A673 (cell line): Measurements from ENCODE around the gene TMEM179. TPM values are rescaled to one million over a fixed set of nuclear protein-coding genes. Genes with fewer than 3 reads are reported as not detected.
A peak's percentile ranks its signal among the peaks of the same experiment; 100 is the strongest.
"Not testable (repeated sequence)": the region's sequence is repeated elsewhere in the genome, so short reads cannot be mapped to it uniquely, and the experiment has no call there.

Source experiments
- Bru-seq: library from RNA; stranded (reverse); fragments of 400-500 nt; gene quantifications from one replicate; lab custom pipeline; 2021; lab: Mats Ljungman, UMichigan
- BruChase-seq, 2 experiments: library from RNA; stranded (reverse); fragments of 400-500 nt; gene quantifications; one replicate each; lab custom pipeline; 2021; lab: Mats Ljungman, UMichigan
- BruUV-seq: library from RNA; stranded (reverse); fragments of 400-500 nt; replicated peaks from 2 replicates; lab custom pipeline; 2021; lab: Mats Ljungman, UMichigan
- CTCF ChIA-PET: fragments of 300-600 bp; sonication (Branson Sonifier 250); formaldehyde crosslinking; loops from one replicate; lab custom pipeline; 2022; ENCODE audit warnings: antibody characterized with exemption; lab: Charles Lee
- POLR2A ChIA-PET: fragments of 300-600 bp; sonication (Branson Sonifier 250); formaldehyde crosslinking; loops from one replicate; lab custom pipeline; 2022; ENCODE audit warnings: antibody characterized with exemption; ENCODE audit not compliant: low non-redundant PET; lab: Charles Lee
- DNase-seq: peaks from one replicate; pipeline ENCODE4 v3.0.0-alpha.2; 2015; ENCODE audit warnings: low spot score
- H3K27ac ChIP-seq: fragments of 200-600 bp; sonication (generic); 2 replicates; pipeline ENCODE4 v1.5.1; 2016; ENCODE audit warnings: mixed run types, low read depth, mild to moderate bottlenecking, mixed read lengths, antibody characterized with exemption, low read length; ENCODE audit not compliant: poor library complexity, severe bottlenecking
- H3K27me3 ChIP-seq: fragments of 200-600 bp; sonication (generic); replicated peaks from 2 replicates; pipeline ENCODE4 v1.6.1; 2017; ENCODE audit warnings: mixed run types, low read depth, mild to moderate bottlenecking, mixed read lengths, antibody characterized with exemption, low read length; ENCODE audit not compliant: insufficient read depth, poor library complexity
- H3K36me3 ChIP-seq: fragments of 200-600 bp; sonication (generic); 2 replicates; pipeline ENCODE4 v1.6.1; 2016; ENCODE audit warnings: mixed run types, mild to moderate bottlenecking, mixed read lengths, antibody characterized with exemption, low read length; ENCODE audit not compliant: insufficient read depth, poor library complexity, severe bottlenecking
- H3K4me1 ChIP-seq: fragments of 200-600 bp; sonication (generic); 2 replicates; pipeline ENCODE4 v1.6.1; 2017; ENCODE audit warnings: mixed run types, mild to moderate bottlenecking, mixed read lengths, antibody characterized with exemption, low read length; ENCODE audit not compliant: insufficient read depth, poor library complexity, severe bottlenecking
- H3K4me3 ChIP-seq: fragments of 200-600 bp; sonication (generic); 2 replicates; pipeline ENCODE4 v1.5.1; 2016; ENCODE audit warnings: low read depth, mixed run types, mild to moderate bottlenecking, mixed read lengths, low read length; ENCODE audit not compliant: poor library complexity, severe bottlenecking
- H3K9me3 ChIP-seq: fragments of 200-600 bp; sonication (generic); 2 replicates; pipeline ENCODE4 v1.6.1; 2016; ENCODE audit warnings: mixed run types, low read depth, mild to moderate bottlenecking, mixed read lengths, antibody characterized with exemption, low read length; ENCODE audit not compliant: poor library complexity, severe bottlenecking
- CTCF ChIP-seq: fragments of 300-800, 200-600 bp; sonication (generic); conservative IDR thresholded peaks from 2 replicates; pipeline ENCODE4 v1.5.1; 2017; ENCODE audit warnings: low read depth, mild to moderate bottlenecking, antibody characterized with exemption, low read length, moderate library complexity, mixed read lengths
- EZH2 ChIP-seq: fragments of 200-600 bp; sonication (generic); IDR thresholded peaks from 2 replicates; pipeline ENCODE4 v1.6.1; 2017; ENCODE audit warnings: borderline replicate concordance, low read depth, mild to moderate bottlenecking, mixed read lengths, antibody characterized with exemption, low read length; ENCODE audit not compliant: poor library complexity, severe bottlenecking
- intact Hi-C: fragments of 100-400 bp; cut with micrococcal nuclease; formaldehyde crosslinking; loops from one replicate; pipeline ENCODE4 v1.10.0; 2022; ENCODE audit not compliant: unreplicated experiment
- long read RNA-seq: library from polyadenylated mRNA; stranded (forward); transcript quantifications from one replicate; pipeline ENCODE4 v2.0.0, GENCODE V29; 2022
- total RNA-seq: library from RNA; stranded (reverse); gene quantifications from 2 replicates; pipeline ENCODE4 v1.2.3, GENCODE V29; 2021

TMEM179 gene
- total RNA-seq (0.39 and 0.58 TPM in 2 replicates), Bru-seq, nascent RNA (percentile 20 among the genes with signal in this experiment), BruChase-seq, experiment 1, labeled RNA remaining after a 2-hour chase (percentile 20 among the genes with signal in this experiment), BruChase-seq, experiment 2, labeled RNA remaining after a 6-hour chase (percentile 31 among the genes with signal in this experiment)
- long read RNA-seq, partial matches to known transcripts = 0 of 2 reads
- long read RNA-seq, other reads (novel, unspliced or antisense) = 0 of 2 reads

- Histone ChIP-seq H3K4me3 (no peak within 1 kb of the TSS), H3K9me3 (no peaks in the 10 kb centered on the region), H3K27me3 (peaks cover 65% of the 10 kb centered on the region), H3K36me3 (no peaks in the 10 kb centered on the region), H3K4me1 (no peaks in the 10 kb centered on the region), H3K27ac (no peak within 1 kb of the TSS)
- no TSS peak for BruUV-seq
- peak; percentile 47 for DNase-seq
- no peak for TF ChIP-seq CTCF
- TF ChIP-seq EZH2 = peak; percentile 81
- ChIA-PET CTCF (no interaction called here), POLR2A (interaction anchor here (0.6 kb wide), 1 partner anchor 39 kb away, joined by 3 read pairs; no protein-coding TSS in a partner anchor)
- intact Hi-C loops = no loop called here
Measured at GRCh38 chr14:104604458-104605449, at the start of gene TMEM179. Gene TMEM179, minus strand, starts transcription at chr14:104604772. Its CDS starts 31 bp downstream, at chr14:104604741.

DNA sequence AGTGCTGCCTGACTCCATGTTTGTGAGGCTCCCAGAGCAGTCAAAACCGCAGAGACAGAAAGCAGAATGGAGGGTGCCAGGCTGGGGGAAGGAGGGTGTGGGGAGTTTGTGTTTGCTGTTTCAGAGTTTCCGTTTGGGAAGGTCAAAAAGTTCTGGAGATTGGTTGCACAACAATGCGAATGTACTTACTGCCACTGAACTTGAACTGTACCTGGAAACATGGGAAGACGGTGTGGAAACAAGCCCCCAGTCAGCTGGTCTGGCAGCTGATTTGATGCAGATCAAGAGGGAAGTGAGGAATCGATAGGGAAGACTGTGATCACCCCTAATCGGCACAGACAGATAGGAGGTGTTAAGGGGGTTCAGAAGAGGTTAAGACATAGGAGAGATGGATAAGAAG is 49.5 kb upstream of the TMEM179 start:
- CTCF ChIA-PET = no interaction called here

GRCh38 chr14:104653130-104653920 is 48.8 kb upstream of the TMEM179 start:
- H3K9me3 ChIP-seq, H3K27ac ChIP-seq, H3K4me1 ChIP-seq, H3K27me3 ChIP-seq, CTCF ChIA-PET, DNase-seq, H3K4me3 ChIP-seq, intact Hi-C loops, H3K36me3 ChIP-seq, BruUV-seq: not testable (repeated sequence)
- POLR2A ChIA-PET = interaction anchor here (0.6 kb wide), 1 partner anchor 902 kb away, joined by 3 read pairs; no protein-coding TSS in a partner anchor

More for the DNA sequence above, 49.5 kb upstream of the TMEM179 start:
- H3K36me3 ChIP-seq = no peaks in the 10 kb centered on the region
- no TSS peak for BruUV-seq
- H3K27me3 ChIP-seq = no peaks in the 10 kb centered on the region
- POLR2A ChIA-PET = interaction anchor here (0.6 kb wide), 1 partner anchor 903 kb away, joined by 3 read pairs; no protein-coding TSS in a partner anchor
- H3K9me3 ChIP-seq = no peaks in the 10 kb centered on the region
- no peaks in the 10 kb centered on the region for H3K4me1 ChIP-seq
- no peak for DNase-seq
- no peak for TF ChIP-seq CTCF
- TF ChIP-seq EZH2 = no peak
- no peak overlapping the region for H3K4me3 ChIP-seq
- H3K27ac ChIP-seq = no peak overlapping the region
- intact Hi-C loops = no loop called here
